WTC11 (cell line): ENCODE measurements around the gene NOXO1. TPM values are rescaled to one million over a fixed set of nuclear protein-coding genes. Genes with fewer than 3 reads are reported as not detected.

Source experiments
- ATAC-seq: fragments of 200-7000 bp; cut with Tn5 transposase; 2 replicates; pipeline ENCODE4 v1.10.0; 2021; ENCODE audit warnings: mild to moderate bottlenecking, moderate library complexity
- CTCF ChIA-PET: fragments of 300-600 bp; sonication (Branson Sonifier 250); formaldehyde crosslinking; loops from one replicate; lab custom pipeline; 2021; ENCODE audit warnings: antibody characterized with exemption; lab: Charles Lee
- POLR2A ChIA-PET: fragments of 350-600 bp; sonication (Branson Sonifier 250); formaldehyde crosslinking; loops from one replicate; lab custom pipeline; 2021; ENCODE audit warnings: antibody characterized with exemption; lab: Charles Lee
- DNase-seq: peaks from one replicate; pipeline ENCODE4 v3.0.0; 2021; ENCODE audit warnings: low spot score
- H3K27ac Mint-ChIP-seq: 2 replicates; pipeline ENCODE4 v1.8.0; 2021; ENCODE audit warnings: mixed read lengths
- H3K27me3 Mint-ChIP-seq: 2 replicates; pipeline ENCODE4 v1.8.0; 2021; ENCODE audit warnings: low read depth, mild to moderate bottlenecking, moderate library complexity, mixed read lengths
- H3K36me3 Mint-ChIP-seq: 2 replicates; pipeline ENCODE4 v1.8.0; 2021; ENCODE audit warnings: mixed read lengths
- H3K4me1 Mint-ChIP-seq: 2 replicates; pipeline ENCODE4 v1.8.0; 2022; ENCODE audit warnings: mixed read lengths
- H3K4me3 Mint-ChIP-seq: 2 replicates; pipeline ENCODE4 v1.8.0; 2021; ENCODE audit warnings: mild to moderate bottlenecking, moderate library complexity, mixed read lengths
- H3K9me3 Mint-ChIP-seq: 2 replicates; pipeline ENCODE4 v1.8.0; 2021; ENCODE audit warnings: mixed read lengths
- FOXJ3 ChIP-seq: sonication (generic); formaldehyde crosslinking; IDR thresholded peaks from 2 replicates; pipeline ENCODE4 v1.9.0; 2021; ENCODE audit warnings: missing genetic modification reagents, mild to moderate bottlenecking, borderline replicate concordance
- FOXK1 ChIP-seq: sonication (generic); formaldehyde crosslinking; IDR thresholded peaks from 2 replicates; pipeline ENCODE4 v1.8.0; 2022; ENCODE audit warnings: mild to moderate bottlenecking, moderate library complexity, missing genetic modification reagents
- IRF2 ChIP-seq: sonication (generic); formaldehyde crosslinking; IDR thresholded peaks from 2 replicates; pipeline ENCODE4 v1.8.0; 2022; ENCODE audit warnings: low read depth, missing genetic modification reagents, borderline replicate concordance
- NR1H2 ChIP-seq: sonication (generic); formaldehyde crosslinking; IDR thresholded peaks from 2 replicates; pipeline ENCODE4 v1.9.0; 2021; ENCODE audit warnings: mild to moderate bottlenecking, moderate library complexity, missing genetic modification reagents
- NR3C1 ChIP-seq: sonication (generic); formaldehyde crosslinking; conservative IDR thresholded peaks from 2 replicates; pipeline ENCODE4 v1.8.1; 2023; ENCODE audit warnings: low read depth, mild to moderate bottlenecking, missing genetic modification reagents
- OVOL2 ChIP-seq: fragments of 250-450 bp; sonication (Bioruptor Pico); IDR thresholded peaks from 2 replicates; pipeline ENCODE4 v1.9.0; 2021; ENCODE audit warnings: mild to moderate bottlenecking, borderline replicate concordance
- RELA ChIP-seq: sonication (generic); formaldehyde crosslinking; IDR thresholded peaks from 2 replicates; pipeline ENCODE4 v1.8.1; 2022; ENCODE audit warnings: missing genetic modification reagents, mild to moderate bottlenecking, borderline replicate concordance
- SMAD3 ChIP-seq: sonication (generic); formaldehyde crosslinking; IDR thresholded peaks from 2 replicates; pipeline ENCODE4 v1.8.0; 2022; ENCODE audit warnings: missing genetic modification reagents, mild to moderate bottlenecking, borderline replicate concordance
- TCF7 ChIP-seq: sonication (generic); formaldehyde crosslinking; IDR thresholded peaks from 2 replicates; pipeline ENCODE4 v1.8.0; 2022; ENCODE audit warnings: mild to moderate bottlenecking, low read depth, missing genetic modification reagents, moderate library complexity
- TEAD4 ChIP-seq: sonication (generic); formaldehyde crosslinking; IDR thresholded peaks from 2 replicates; pipeline ENCODE4 v1.8.0; 2022; ENCODE audit warnings: mild to moderate bottlenecking, missing genetic modification reagents
- ZBTB21 ChIP-seq: sonication (generic); formaldehyde crosslinking; IDR thresholded peaks from 2 replicates; pipeline ENCODE4 v1.8.1; 2023; ENCODE audit warnings: mild to moderate bottlenecking, missing genetic modification reagents, borderline replicate concordance
- ZNF121 ChIP-seq: sonication (generic); formaldehyde crosslinking; IDR thresholded peaks from 2 replicates; pipeline ENCODE4 v1.8.0; 2023; ENCODE audit warnings: missing genetic modification reagents
- ZNF232 ChIP-seq: sonication (generic); formaldehyde crosslinking; IDR thresholded peaks from 2 replicates; pipeline ENCODE4 v1.8.0; 2022; ENCODE audit warnings: mild to moderate bottlenecking, missing genetic modification reagents
- ZNF416 ChIP-seq: fragments of 250-450 bp; sonication (Bioruptor Pico); IDR thresholded peaks from 2 replicates; pipeline ENCODE4 v1.9.0; 2021; ENCODE audit warnings: mild to moderate bottlenecking, inconsistent platforms
- ZNF423 ChIP-seq: fragments of 250-450 bp; sonication (Bioruptor Pico); IDR thresholded peaks from 2 replicates; pipeline ENCODE4 v2.1.2; 2022; ENCODE audit warnings: mild to moderate bottlenecking, moderate library complexity
- total RNA-seq: library from RNA; stranded (reverse); gene quantifications from 3 replicates; pipeline ENCODE4 v1.2.3, GENCODE V29; 2021
- TF ChIP-seq, protein P1 (sequence below): fragments of 250-450 bp; sonication (Bioruptor Pico); IDR thresholded peaks from 2 replicates; pipeline ENCODE4 v1.9.0; 2021; ENCODE audit warnings: mild to moderate bottlenecking
- TF ChIP-seq, protein P2 (sequence below): sonication (generic); formaldehyde crosslinking; conservative IDR thresholded peaks from 2 replicates; pipeline ENCODE4 v1.8.1; 2023; ENCODE audit warnings: mild to moderate bottlenecking, low read depth, missing genetic modification reagents, moderate library complexity
- TF ChIP-seq, protein P3 (sequence below): sonication (generic); formaldehyde crosslinking; IDR thresholded peaks from 2 replicates; pipeline ENCODE4 v1.8.0; 2022; ENCODE audit warnings: mild to moderate bottlenecking, missing genetic modification reagents
- TF ChIP-seq, protein P4 (sequence below): sonication (generic); formaldehyde crosslinking; IDR thresholded peaks from 2 replicates; pipeline ENCODE4 v1.8.1; 2022; ENCODE audit warnings: mild to moderate bottlenecking, missing genetic modification reagents, moderate library complexity, borderline replicate concordance
- TF ChIP-seq, protein P5 (sequence below): sonication (generic); formaldehyde crosslinking; IDR thresholded peaks from 2 replicates; pipeline ENCODE4 v1.8.0; 2023; ENCODE audit warnings: mild to moderate bottlenecking, missing genetic modification reagents

Gene NOXO1
- total RNA-seq, 1 experiment from 2014 or later, result 5.7 TPM

DNA sequence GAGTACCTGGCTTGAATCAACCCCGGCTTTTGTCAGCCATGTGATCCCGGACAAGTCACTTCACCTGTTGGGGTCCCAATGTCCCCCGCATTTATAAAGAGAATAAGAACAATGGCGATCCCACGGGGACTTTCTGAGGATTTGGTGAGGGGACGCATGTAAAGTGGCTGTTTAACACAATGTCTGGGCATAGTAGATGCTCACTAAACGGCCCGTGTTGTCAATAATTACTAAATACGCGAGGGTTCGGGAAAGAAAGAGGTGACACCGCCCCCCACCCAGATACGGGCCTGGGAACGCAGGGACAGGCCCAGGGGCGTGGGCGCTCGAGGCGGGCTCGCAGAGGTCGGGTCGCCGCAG is 10.3 kb upstream of the NOXO1 start:
- POLR2A ChIA-PET, result interaction anchor here (0.7 to 1.7 kb wide), 6 partner anchors 13 to 164 kb away, joined by 3 to 13 read pairs (median 4); partner anchors contain the start of genes MSRB1, RPS2, TBL3 and TRAF7
- Mint-ChIP-seq H3K27ac (peak overlapping the region; percentile 48; the same call in 1 of the 2 replicates), H3K4me3 (peak overlapping the region; percentile 76), H3K4me1 (peaks cover 17% of the 10 kb centered on the region), H3K27me3 (peaks cover 24% of the 10 kb centered on the region)
- DNase-seq, result no peak
- CTCF ChIA-PET, result interaction anchor here (0.5 to 6.4 kb wide), 14 partner anchors 10 to 1208 kb away, joined by 3 to 59 read pairs (median 5); partner anchors contain the start of genes NTHL1 and TSC2
- ATAC-seq, result no peak
- TF ChIP-seq, protein P1, sequence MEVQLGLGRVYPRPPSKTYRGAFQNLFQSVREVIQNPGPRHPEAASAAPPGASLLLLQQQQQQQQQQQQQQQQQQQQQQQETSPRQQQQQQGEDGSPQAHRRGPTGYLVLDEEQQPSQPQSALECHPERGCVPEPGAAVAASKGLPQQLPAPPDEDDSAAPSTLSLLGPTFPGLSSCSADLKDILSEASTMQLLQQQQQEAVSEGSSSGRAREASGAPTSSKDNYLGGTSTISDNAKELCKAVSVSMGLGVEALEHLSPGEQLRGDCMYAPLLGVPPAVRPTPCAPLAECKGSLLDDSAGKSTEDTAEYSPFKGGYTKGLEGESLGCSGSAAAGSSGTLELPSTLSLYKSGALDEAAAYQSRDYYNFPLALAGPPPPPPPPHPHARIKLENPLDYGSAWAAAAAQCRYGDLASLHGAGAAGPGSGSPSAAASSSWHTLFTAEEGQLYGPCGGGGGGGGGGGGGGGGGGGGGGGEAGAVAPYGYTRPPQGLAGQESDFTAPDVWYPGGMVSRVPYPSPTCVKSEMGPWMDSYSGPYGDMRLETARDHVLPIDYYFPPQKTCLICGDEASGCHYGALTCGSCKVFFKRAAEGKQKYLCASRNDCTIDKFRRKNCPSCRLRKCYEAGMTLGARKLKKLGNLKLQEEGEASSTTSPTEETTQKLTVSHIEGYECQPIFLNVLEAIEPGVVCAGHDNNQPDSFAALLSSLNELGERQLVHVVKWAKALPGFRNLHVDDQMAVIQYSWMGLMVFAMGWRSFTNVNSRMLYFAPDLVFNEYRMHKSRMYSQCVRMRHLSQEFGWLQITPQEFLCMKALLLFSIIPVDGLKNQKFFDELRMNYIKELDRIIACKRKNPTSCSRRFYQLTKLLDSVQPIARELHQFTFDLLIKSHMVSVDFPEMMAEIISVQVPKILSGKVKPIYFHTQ (CRISPR knock-in tag), result no peak
- TF ChIP-seq IRF2 (CRISPR knock-in tag) (no peak), FOXJ3 (no peak), ZBTB21 (CRISPR knock-in tag) (no peak), ZNF416 (no peak), ZNF121 (no peak), ZNF423 (CRISPR knock-in tag) (no peak), NR1H2 (CRISPR knock-in tag) (no peak), NR3C1 (CRISPR knock-in tag) (no peak), RELA (CRISPR knock-in tag) (no peak), OVOL2 (CRISPR knock-in tag) (no peak), TCF7 (CRISPR knock-in tag) (no peak), TEAD4 (CRISPR knock-in tag) (no peak), FOXK1 (CRISPR knock-in tag) (no peak), SMAD3 (CRISPR knock-in tag) (no peak), ZNF232 (CRISPR knock-in tag) (no peak)
- TF ChIP-seq, protein P2, sequence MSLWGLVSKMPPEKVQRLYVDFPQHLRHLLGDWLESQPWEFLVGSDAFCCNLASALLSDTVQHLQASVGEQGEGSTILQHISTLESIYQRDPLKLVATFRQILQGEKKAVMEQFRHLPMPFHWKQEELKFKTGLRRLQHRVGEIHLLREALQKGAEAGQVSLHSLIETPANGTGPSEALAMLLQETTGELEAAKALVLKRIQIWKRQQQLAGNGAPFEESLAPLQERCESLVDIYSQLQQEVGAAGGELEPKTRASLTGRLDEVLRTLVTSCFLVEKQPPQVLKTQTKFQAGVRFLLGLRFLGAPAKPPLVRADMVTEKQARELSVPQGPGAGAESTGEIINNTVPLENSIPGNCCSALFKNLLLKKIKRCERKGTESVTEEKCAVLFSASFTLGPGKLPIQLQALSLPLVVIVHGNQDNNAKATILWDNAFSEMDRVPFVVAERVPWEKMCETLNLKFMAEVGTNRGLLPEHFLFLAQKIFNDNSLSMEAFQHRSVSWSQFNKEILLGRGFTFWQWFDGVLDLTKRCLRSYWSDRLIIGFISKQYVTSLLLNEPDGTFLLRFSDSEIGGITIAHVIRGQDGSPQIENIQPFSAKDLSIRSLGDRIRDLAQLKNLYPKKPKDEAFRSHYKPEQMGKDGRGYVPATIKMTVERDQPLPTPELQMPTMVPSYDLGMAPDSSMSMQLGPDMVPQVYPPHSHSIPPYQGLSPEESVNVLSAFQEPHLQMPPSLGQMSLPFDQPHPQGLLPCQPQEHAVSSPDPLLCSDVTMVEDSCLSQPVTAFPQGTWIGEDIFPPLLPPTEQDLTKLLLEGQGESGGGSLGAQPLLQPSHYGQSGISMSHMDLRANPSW (CRISPR knock-in tag), result no peak
- TF ChIP-seq, protein P3, sequence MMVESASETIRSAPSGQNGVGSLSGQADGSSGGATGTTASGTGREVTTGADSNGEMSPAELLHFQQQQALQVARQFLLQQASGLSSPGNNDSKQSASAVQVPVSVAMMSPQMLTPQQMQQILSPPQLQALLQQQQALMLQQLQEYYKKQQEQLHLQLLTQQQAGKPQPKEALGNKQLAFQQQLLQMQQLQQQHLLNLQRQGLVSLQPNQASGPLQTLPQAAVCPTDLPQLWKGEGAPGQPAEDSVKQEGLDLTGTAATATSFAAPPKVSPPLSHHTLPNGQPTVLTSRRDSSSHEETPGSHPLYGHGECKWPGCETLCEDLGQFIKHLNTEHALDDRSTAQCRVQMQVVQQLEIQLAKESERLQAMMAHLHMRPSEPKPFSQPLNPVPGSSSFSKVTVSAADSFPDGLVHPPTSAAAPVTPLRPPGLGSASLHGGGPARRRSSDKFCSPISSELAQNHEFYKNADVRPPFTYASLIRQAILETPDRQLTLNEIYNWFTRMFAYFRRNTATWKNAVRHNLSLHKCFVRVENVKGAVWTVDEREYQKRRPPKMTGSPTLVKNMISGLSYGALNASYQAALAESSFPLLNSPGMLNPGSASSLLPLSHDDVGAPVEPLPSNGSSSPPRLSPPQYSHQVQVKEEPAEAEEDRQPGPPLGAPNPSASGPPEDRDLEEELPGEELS (CRISPR knock-in tag), result no peak
- TF ChIP-seq, protein P4, sequence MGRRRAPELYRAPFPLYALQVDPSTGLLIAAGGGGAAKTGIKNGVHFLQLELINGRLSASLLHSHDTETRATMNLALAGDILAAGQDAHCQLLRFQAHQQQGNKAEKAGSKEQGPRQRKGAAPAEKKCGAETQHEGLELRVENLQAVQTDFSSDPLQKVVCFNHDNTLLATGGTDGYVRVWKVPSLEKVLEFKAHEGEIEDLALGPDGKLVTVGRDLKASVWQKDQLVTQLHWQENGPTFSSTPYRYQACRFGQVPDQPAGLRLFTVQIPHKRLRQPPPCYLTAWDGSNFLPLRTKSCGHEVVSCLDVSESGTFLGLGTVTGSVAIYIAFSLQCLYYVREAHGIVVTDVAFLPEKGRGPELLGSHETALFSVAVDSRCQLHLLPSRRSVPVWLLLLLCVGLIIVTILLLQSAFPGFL, result no peak
- TF ChIP-seq, protein P5, sequence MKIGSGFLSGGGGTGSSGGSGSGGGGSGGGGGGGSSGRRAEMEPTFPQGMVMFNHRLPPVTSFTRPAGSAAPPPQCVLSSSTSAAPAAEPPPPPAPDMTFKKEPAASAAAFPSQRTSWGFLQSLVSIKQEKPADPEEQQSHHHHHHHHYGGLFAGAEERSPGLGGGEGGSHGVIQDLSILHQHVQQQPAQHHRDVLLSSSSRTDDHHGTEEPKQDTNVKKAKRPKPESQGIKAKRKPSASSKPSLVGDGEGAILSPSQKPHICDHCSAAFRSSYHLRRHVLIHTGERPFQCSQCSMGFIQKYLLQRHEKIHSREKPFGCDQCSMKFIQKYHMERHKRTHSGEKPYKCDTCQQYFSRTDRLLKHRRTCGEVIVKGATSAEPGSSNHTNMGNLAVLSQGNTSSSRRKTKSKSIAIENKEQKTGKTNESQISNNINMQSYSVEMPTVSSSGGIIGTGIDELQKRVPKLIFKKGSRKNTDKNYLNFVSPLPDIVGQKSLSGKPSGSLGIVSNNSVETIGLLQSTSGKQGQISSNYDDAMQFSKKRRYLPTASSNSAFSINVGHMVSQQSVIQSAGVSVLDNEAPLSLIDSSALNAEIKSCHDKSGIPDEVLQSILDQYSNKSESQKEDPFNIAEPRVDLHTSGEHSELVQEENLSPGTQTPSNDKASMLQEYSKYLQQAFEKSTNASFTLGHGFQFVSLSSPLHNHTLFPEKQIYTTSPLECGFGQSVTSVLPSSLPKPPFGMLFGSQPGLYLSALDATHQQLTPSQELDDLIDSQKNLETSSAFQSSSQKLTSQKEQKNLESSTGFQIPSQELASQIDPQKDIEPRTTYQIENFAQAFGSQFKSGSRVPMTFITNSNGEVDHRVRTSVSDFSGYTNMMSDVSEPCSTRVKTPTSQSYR (CRISPR knock-in tag), result no peak
- TF ChIP-seq, all 79 proteins: peak for 0
- H3K36me3 Mint-ChIP-seq, result peaks cover under 1% of the 10 kb centered on the region; the same call in 1 of the 2 replicates
- H3K9me3 Mint-ChIP-seq, result no peaks in the 10 kb centered on the region
